GM21515 (cell line): ENCODE measurements around the gene MX1.

Experiments used
- ATAC-seq: cut with Tn5 transposase; IDR thresholded peaks from one replicate; pipeline ENCODE4 v1.9.1; 2021; ENCODE audit not compliant: unreplicated experiment

The MX1 gene

DNA sequence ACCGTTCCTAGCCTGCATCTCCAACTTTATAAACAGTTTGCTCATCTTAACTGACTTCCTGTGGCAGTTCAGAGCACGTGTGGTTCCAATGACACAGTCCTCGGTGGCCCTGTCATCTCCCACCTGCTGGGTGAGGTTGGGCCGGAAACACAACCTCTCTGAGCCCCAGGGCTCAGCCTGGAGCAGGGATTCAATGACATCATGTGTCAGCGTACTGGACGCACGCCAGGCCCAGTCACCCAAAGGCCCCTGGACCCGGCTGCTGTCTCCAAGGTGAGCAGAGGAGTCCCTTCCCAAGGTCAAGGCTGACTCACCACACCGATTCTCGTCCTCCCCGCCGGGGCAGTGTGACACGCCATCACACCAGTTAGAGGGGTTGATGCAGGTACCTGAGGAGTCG is 62.0 kb downstream of the MX1 start:
- ATAC-seq = no peak

DNA sequence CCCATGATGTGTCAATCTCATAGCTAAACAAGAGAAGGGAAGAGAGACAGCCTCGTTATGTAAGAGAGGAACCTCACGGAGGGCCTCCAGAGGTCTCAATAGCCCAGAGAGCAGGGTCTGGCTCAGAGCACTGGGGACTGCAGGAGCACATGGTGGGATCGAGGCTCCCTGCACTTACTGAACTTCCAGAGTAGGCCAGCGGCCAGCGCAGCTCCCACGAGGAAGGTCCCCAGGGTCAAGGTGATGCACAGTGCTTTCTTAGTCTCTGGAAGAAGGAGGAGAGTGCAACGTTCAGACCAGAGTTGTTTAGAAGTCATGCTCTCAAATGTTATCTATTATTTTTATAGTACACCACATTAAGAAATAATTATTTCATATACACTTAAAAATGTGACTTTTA is 63.3 kb downstream of the MX1 start:
- ATAC-seq = no peak

DNA sequence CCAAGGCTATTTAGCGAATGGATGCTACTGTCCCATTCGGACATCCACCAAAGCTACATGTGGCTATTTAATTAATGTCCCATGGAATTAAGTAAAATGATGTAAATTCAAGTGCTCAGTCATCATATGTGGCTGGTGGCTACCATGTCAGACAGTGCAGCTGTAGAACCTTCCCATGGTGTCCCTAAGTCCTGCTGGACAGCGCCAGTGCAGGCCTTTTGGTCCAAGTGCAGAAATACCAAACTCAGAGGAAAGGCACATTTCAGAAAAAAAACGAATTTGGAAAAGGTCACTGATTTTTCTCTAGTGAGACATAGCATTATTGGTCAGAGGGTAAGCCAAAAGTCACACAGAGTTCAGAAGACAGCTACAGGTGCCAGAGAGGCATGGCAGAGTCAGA is 64.3 kb downstream of the MX1 start:
- no peak for ATAC-seq

DNA sequence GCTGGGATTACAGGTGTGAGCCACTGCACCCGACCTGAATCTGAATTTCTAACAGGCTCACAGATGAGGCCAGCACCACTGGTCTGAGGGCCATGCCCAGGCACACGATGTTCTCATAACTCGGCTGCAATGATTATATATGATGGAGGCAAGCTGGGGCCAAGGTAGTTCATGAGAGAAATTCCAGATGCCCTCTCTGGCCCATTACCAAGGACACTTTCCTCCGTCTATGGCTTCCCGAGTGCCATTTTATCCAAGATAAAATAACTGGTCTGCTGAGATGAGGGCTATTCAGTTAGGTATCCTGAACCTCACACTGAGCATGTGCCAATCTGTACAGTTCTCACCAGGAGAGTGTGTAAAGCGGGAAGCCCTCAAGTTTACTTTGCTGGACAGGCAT is 65.4 kb downstream of the MX1 start:
- ATAC-seq = no peak

DNA sequence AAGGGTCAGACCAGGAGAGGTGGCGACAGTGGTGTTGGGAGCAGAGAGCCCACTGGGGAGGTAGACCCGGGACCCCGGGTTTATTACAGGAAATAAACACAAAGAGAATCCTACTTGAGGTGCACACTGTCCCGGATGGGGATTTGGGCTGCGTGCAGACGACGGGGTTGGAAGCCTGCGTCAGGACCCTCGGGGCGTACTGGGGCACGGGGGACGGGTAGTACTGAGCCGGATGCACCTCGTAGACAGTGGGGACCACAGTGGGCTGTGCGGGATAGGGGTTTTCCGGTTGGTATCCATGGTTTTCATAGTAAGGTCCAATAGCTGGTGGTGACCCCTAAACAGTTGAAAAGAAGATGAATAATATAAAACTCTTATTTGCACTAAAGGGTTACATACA is 68.2 kb downstream of the MX1 start:
- no peak for ATAC-seq

DNA sequence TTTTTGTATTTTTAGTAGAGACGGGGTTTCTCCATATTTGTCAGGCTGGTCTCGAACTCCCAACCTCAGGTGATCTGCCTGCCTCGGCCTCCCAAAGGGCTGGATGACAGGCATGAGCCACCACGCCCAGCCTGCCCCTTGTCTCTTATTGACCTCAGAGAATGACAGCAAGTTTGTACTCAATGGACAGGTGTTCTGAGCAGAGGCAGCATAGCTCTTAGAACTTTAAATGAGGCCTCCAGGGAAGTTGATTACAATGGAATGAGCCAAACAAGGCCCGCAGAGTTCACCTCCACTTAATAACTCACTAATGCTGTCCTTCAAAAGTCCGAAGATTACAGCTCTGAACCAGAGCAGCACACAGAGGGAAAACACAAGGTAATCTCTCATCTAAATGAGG is 71.0 kb downstream of the MX1 start:
- no peak for ATAC-seq

DNA sequence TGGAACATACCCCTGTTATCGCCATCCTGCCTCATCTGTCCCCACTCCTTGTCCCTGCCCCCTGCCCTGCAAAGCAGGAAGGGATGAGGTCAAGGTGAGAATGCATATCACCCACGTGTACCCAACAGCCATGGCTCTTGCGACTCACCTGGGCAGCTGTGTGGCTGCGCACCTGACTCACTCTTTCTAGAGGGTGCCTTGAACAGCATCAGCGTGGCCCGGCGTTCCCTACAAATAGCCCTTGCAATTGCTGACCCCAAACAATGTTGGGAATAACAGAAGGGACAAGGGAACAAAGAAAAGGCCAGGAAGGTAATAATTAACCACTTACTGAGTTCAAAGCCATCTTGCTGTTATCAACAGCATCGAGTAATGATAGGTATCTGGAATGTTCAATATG is 71.7 kb downstream of the MX1 start:
- no peak for ATAC-seq

DNA sequence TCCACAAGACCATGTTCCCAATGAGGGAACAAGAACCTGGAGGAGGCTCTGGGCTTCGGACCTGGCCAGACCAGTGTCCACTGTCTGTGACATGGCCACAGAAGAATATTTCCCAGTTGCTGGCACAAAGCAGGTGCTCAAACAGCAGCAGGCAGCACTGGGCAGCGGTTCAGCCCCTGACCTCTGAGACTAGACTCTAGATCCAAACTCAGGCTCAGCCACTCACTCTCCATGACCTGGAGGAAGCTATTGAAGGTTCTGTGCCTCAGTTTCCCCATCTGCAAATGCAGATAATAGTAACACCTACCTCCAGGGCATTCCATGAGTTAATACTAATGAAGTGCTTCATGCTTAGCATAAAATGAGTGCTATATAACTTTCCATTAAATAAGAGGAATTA is 73.9 kb downstream of the MX1 start:
- no peak for ATAC-seq

DNA sequence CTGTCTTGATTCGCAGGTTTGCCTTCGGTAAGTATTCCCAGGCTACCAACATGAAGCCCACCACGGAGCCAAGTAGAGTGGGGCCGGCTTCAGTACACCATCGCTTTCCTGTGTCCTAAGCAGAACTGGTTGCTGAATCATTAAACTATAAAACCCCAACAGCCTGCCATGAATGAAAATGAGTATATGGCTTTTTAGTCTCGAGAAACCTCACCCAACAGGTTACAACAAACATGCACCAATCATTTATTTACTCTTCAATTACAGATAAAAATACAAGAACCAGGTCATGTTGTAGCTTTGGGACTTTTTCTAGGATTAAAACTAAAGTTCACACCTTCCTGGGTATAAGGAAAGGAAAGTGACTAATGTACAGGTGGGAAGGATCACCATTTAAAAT is 74.3 kb downstream of the MX1 start:
- no peak for ATAC-seq

DNA sequence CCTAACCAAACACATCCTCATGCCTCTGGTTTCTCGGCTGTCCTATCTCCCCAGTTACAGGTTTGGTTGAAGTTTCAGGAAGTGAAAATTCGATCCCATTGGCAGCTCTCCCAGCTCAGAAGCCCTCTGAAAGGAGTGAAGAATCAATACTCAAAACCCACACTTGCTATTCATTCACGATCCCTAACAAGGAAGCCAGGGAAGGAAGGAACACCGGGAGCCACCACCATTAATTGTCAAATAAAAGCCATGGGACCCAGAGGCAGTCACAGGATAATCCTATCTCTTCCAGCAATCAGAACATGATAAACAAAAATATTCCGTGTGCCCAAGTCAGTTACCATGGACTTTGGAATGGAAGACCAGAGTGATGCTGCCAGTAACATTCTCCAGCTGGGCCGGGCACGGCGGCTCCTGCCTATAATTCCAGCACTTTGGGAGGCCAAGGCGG is 74.9 kb downstream of the MX1 start:
- no peak for ATAC-seq

DNA sequence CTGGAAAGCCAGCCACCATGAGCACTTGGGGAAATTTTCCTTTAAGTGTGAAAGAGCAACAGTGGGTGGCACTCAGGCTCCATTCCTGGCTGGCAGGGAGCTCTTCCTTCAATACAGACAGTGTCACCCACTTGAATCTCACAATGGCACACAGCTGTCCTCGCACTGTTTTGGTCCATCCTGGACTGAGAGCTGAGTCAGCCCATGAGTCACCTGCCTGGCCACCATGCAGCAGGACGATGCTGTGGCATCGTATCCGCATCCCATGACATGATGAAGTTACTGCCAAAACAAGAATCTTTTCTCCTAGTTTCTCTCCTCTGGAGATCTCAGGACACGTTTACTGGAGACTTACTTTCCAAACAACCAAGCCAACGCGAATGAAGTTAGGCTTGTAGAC is 75.9 kb downstream of the MX1 start:
- ATAC-seq = no peak

DNA sequence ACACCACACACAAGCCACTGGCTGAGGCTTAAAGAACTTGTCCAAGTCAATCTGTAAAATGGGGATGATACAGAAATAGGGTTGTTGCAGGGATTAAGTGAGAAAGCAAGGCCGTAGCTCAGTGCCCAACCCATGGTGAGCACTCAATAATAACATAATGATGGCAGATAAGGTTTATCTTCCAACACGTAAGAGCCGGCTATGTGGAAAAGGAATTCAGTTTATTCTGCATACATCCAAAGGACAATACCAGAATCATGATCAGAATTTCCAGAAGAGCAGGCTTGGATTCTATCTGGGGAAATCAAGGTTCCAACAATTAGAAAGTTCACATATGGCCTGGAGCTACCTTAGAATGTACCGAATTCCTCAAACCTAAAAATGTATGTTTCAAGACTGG is 77.3 kb downstream of the MX1 start:
- no peak for ATAC-seq

DNA sequence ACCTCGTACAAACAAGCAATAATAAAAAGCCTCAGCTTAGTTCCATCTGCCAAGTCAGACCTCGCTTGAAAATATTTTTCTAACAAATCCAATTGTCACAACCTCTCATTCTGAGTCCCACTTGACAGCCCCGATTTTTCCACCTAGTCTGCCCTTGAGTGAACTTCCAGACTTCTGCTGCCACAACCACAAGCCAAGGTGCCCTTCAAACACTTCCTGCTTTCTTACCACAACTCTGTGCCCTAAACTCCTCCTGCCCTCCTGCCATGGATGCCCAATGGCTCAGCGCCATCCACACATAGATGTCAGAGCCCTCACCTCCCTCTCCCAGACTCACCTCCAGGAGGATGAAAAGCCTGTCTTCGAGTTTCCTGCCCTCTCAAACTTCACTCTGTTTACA is 78.0 kb downstream of the MX1 start:
- no peak for ATAC-seq

DNA sequence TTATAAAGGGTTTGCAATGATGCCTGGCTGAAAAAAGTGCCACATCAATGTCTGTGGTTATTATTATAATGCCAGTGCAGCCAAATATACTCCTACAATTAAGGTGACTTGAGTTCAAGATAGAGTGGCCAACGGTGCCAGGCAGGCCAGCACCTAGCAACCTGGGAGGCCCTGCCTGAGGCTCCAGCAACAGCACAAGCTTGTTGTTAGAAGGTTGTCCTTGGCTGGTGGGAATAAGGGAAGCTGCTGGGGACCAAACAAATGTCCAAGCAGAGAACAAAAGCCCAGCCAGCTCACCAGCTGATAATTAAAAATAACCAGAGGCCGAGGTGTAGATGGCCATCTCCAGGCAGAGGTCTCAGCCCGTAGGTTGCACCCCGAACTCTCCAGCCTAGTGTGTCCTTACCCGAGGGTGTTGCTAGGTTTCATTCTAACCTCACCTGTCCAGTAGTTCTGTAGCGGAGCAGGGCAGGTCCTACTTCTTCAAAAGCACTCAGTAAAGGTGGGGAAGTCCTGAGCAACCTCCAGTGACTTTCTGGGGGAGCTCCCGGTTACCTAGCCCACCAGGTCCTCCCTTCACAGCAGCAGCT is 80.1 kb downstream of the MX1 start:
- ATAC-seq = no peak

DNA sequence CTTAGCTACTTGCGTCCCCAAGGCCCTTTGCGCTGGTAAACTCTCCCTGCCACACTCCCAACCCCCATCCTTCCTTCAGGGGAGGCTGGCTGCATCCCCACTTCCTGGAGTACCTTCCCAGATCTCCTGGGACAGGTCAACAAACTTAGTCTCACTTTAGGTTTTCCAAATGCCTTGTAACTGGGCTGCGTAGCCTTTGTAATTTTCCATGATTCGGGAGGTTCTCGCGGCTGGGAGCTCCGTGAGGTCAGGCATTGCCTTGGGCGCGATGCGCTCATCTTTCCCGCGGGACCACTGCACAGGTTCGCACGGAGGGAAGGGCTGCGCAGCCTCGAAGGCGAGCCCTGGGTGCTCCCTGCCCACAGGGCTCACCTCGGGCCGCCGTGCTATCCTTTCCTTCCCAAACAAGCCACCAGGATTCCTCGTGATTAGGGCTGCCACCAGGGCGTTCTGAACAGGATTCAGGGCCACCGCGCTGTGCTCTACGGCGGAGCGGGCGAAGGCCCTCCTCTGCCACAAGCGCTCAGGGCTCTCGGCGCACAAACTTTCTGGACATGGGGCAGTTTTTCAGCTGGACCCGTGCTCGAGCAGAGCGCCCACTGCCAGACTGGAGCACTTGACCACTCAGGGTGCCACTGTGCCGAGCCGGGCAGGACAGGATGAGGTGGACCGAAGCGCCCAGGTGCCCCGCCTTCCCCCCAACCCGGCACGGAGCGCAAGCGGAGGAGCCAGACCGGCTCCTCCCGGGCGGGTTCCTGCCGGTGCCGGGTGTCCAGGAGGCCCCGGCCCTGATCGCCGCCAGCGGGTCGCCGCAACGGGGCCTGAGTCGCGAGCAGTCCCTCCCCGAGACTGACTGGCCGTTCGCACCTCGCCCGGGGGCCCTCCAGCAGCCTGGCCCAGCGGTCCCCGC is 80.8 kb downstream of the MX1 start:
- no peak for ATAC-seq

DNA sequence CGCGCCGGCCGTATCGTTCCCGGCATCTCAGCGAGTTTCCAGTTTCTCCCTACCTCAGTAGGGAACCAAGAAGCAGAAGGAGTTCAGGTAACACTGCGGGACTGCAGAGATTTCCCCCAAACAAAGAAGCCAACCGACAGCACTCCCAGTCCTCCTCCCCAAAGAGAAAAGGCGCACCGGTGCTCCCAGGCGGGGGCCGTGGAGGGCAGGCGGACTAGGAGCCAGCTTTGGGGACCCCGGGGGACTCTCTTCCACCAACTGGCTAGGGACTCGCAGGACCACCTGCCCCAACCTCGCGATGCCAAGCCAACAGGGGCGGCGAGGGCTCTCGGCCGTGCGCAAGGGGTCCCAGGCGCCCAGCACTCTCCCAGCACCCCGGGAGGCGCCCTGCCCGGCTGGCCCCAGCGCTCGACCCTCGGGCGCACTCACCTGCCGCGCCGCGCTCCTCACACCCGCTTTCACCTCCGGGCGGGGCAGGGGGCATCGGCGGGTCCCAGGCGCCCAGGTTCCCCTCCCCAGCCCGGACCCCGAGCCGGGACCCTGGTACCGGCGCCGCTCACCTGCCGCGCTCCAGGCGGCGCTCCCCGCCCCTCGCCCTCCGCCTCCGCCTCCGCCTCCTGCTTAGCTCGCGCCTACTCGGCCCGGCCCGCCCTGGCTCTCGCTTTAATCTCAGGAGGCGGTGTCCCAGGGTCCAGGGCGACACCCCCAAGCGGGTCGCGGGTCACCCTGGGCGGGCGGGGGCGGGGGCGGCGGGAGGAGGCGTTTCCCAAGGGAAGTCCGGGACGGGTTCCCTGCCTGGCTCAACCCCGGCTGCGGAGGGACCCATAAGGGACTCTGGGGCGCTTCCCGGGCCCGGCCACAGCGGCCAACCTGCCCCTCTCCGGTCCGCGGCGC is 81.7 kb downstream of the MX1 start, which contains the start of gene TMPRSS2:
TSS of gene TMPRSS2 (minus strand) at position 638 of the 894 bp plus-strand sequence. CDS start 10,025 bp downstream, outside the sequence.
- no peak for ATAC-seq

DNA sequence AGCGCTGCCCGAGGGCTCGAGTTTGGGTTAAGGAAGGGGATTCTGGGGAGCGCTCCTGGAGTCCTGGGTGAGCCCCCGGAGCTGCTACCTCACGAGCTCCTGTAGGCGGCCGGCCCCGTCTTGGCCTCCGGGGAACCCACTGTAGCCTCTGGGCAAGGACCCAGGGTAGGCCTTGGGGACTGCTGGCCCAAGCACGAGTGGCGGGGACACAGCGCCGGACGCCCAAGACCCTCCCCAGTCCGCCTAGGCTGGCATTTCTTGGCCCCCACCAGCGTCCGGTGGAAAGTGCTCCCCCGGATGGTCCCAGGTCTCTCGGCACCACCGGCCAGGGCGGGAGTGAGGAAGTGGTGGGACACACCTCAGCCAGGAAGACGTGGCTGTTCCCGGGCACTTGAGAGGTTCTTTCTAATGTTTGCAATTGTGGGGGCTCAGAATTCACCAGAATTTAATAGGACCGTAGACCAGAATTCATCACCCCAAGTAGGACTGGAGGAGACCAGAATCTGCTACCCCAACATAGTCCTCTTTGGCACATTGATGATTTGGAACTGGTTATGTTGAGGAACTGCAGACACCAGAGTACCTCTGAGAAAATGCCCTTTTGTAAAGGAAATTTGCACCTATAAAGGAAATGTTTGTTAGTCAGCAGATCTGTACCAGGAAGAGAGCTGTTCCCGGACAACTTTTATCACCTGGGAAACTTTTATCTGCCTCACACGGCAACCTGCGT is 82.5 kb downstream of the MX1 start:
- ATAC-seq = no peak
